ENCODE data around the gene COL15A1. TPM values are rescaled to one million over a fixed set of nuclear protein-coding genes. Genes with fewer than 3 reads are reported as not detected.

COL15A1 gene
- polyA plus RNA-seq, 1 experiment = 112 TPM

DNA sequence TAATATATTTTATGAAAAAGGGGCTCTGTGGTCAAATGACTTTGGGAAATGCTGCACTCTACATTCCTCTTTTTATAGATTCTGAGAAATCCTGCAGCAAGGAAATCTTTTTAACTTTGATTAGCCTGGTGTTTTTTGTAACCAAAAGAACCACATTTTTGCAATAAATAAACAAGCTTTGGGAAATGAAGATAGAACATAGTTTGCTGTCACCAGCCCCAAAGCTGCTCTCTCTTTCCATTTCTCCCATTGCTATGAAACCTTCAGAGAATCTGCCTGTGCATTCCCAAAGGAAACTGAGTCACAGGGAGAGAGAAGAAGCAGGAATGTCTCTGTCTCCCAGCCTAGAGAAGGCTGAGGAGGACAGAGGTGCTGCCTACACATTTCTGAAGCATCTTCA, 59.0 kb downstream of the COL15A1 start:
- TF ChIP-seq, protein P1, sequence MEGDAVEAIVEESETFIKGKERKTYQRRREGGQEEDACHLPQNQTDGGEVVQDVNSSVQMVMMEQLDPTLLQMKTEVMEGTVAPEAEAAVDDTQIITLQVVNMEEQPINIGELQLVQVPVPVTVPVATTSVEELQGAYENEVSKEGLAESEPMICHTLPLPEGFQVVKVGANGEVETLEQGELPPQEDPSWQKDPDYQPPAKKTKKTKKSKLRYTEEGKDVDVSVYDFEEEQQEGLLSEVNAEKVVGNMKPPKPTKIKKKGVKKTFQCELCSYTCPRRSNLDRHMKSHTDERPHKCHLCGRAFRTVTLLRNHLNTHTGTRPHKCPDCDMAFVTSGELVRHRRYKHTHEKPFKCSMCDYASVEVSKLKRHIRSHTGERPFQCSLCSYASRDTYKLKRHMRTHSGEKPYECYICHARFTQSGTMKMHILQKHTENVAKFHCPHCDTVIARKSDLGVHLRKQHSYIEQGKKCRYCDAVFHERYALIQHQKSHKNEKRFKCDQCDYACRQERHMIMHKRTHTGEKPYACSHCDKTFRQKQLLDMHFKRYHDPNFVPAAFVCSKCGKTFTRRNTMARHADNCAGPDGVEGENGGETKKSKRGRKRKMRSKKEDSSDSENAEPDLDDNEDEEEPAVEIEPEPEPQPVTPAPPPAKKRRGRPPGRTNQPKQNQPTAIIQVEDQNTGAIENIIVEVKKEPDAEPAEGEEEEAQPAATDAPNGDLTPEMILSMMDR (IDR thresholded peaks at IDR 0.05; ENCODE audit: insufficient read depth, low read depth, low read length) = no peak
- Histone ChIP-seq H3K36me3 (ENCODE audit: control insufficient read depth, insufficient read depth, low read length) (peaks cover 8% of the 10 kb centered on the region), H3K4me3 (ENCODE audit: low read depth, low read length) (no peak overlapping the region), H3K27me3 (ENCODE audit: control insufficient read depth, insufficient read depth, low read length) (no peaks in the 10 kb centered on the region; the same call in none of the 2 replicates)
- DNase-seq (ENCODE audit: low read depth) = no peak
- ChIA-PET POLR2A (interaction anchor here (0.6 to 0.7 kb wide), 4 partner anchors 25 to 133 kb away, joined by 3 to 13 read pairs (median 8); no protein-coding TSS in a partner anchor), CTCF (interaction anchor here (0.7 to 7.0 kb wide), 11 partner anchors 12 to 180 kb away, joined by 3 to 78 read pairs (median 4); no protein-coding TSS in a partner anchor)

DNA sequence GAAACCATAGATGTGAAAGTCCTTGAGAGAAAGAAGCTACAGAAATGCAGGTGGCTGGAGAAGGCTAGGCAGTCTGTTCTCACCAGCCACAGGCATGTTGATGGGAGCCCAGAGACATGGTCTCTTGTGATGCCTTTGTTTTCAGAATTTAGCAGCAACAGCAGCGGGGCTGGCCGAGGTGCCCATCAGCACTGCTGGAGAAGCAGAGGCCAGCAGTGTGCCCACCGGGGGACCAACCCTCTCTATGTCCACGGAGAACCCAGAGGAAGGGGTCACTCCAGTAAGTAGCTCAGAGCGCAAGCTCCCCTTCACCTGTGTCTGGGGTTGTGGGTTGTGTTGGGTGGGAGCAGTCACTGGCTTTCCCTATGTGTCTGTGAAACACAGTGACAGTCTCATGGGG, 59.6 kb downstream of the COL15A1 start:
- TF ChIP-seq, protein P1 (IDR thresholded peaks at IDR 0.05; ENCODE audit: insufficient read depth, low read depth, low read length) = no peak
- Histone ChIP-seq H3K4me3 (ENCODE audit: low read depth, low read length) (no peak overlapping the region), H3K27me3 (ENCODE audit: control insufficient read depth, insufficient read depth, low read length) (no peaks in the 10 kb centered on the region; the same call in none of the 2 replicates), H3K36me3 (ENCODE audit: control insufficient read depth, insufficient read depth, low read length) (peaks cover 8% of the 10 kb centered on the region)
- no peak for DNase-seq (ENCODE audit: low read depth)
- CTCF ChIA-PET = interaction anchor here (0.9 to 7.0 kb wide), 5 partner anchors 123 to 181 kb away, joined by 3 to 78 read pairs (median 4); no protein-coding TSS in a partner anchor
- POLR2A ChIA-PET = interaction anchor here (0.6 kb wide), 1 partner anchor 25 kb away, joined by 5 read pairs; no protein-coding TSS in a partner anchor

DNA sequence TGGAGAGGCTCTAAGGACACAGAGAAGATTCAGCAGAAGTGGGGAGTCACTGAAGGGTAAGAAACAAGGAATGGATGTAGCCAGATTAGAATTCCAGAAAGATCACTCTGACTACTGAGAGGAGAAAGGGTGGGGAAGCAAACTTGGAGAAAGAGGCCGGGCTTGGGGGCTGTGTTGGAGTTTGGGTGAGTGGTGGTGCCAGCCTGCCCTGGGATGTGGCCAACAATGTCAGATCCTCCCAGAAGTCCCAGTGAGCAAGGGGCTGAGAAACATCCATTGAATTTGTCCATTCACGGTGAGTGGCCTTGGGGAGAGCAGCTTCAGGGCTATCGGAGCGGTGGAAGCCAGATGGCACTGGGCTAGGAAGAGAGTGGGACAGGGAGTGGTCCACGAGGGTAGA, 60.4 kb downstream of the COL15A1 start:
- Histone ChIP-seq H3K4me3 (ENCODE audit: low read depth, low read length) (no peak overlapping the region), H3K27me3 (ENCODE audit: control insufficient read depth, insufficient read depth, low read length) (no peaks in the 10 kb centered on the region; the same call in none of the 2 replicates), H3K36me3 (ENCODE audit: control insufficient read depth, insufficient read depth, low read length) (peaks cover 8% of the 10 kb centered on the region)
- TF ChIP-seq, protein P1 (IDR thresholded peaks at IDR 0.05; ENCODE audit: insufficient read depth, low read depth, low read length) = no peak
- no peak for DNase-seq (ENCODE audit: low read depth)
- CTCF ChIA-PET = no interaction called here
- POLR2A ChIA-PET = no interaction called here

DNA sequence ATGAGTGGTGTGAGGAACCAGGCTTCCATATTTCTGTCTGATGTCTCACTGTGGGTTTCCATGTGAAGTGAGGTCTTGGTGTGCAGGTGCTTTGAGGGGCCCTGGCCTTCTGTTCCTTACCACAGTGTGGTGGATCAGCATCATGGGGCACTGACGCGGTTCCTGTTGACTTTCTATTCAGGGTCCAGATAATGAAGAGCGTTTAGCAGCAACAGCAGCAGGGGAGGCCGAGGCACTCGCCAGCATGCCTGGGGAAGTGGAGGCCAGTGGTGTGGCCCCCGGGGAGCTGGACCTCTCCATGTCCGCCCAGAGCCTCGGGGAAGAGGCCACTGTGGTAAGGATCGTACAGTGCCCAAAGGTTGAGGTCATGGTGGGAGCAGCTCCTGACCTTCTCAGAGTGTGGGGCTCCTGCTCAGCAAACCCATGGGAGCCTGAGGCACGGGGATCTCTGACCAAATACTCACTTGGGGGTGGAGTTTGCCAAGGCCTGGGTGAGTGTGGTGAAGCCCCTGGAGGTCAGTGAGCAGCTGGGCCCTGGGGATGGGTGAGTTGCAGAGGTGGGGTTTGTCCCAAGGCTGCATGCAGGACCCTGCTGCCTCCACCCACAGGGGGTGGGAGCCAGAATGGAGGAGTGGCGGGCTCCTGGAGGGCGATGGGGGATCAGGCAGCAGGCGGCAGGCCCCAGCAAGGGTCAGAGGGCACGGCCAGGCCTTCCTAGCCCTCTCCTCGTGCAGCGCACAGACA, 61.2 kb downstream of the COL15A1 start:
- ChIA-PET POLR2A (no interaction called here), CTCF (interaction anchor here (1.1 to 1.6 kb wide), 4 partner anchors 9 to 136 kb away, joined by 3 to 4 read pairs (median 3); no protein-coding TSS in a partner anchor)
- no peak overlapping the region for H3K4me3 ChIP-seq (ENCODE audit: low read depth, low read length)
- no peaks in the 10 kb centered on the region; the same call in none of the 2 replicates for H3K27me3 ChIP-seq (ENCODE audit: control insufficient read depth, insufficient read depth, low read length)
- peaks cover 8% of the 10 kb centered on the region for H3K36me3 ChIP-seq (ENCODE audit: control insufficient read depth, insufficient read depth, low read length)
- no peak for DNase-seq (ENCODE audit: low read depth)
- TF ChIP-seq, protein P1 (IDR thresholded peaks at IDR 0.05; ENCODE audit: insufficient read depth, low read depth, low read length) = no peak

DNA sequence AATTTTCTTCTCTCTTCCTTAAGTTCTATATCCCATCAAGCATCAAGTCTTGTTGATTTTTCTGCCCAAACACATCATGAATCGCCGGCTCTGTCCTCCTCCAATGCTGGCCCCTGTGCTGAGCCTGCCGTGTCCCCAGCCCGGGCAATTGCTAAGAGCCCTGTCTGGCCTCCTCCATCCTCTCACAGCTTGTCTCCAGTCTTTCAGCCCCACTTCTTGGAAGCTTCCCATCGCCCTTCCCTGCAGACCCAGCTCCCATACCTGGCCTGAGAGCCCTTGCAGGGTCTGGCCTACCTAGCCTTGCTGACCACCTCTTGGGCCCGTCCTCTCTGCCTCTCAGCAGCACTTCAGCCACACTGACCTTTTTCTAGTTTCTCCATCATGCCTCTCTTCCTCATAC, 61.9 kb downstream of the COL15A1 start:
- ChIA-PET POLR2A (no interaction called here), CTCF (interaction anchor here (1.0 to 1.6 kb wide), 5 partner anchors 9 to 158 kb away, joined by 3 to 4 read pairs (median 3); no protein-coding TSS in a partner anchor)
- Histone ChIP-seq H3K4me3 (ENCODE audit: low read depth, low read length) (no peak overlapping the region), H3K36me3 (ENCODE audit: control insufficient read depth, insufficient read depth, low read length) (peaks cover 8% of the 10 kb centered on the region), H3K27me3 (ENCODE audit: control insufficient read depth, insufficient read depth, low read length) (no peaks in the 10 kb centered on the region; the same call in none of the 2 replicates)
- DNase-seq (ENCODE audit: low read depth) = no peak
- TF ChIP-seq, protein P1 (IDR thresholded peaks at IDR 0.05; ENCODE audit: insufficient read depth, low read depth, low read length) = no peak
